ENCODE data around the gene SLC19A3. TPM values are rescaled to one million over a fixed set of nuclear protein-coding genes. Genes with fewer than 3 reads are reported as not detected.
"Not testable (repeated sequence)": the region's sequence is repeated elsewhere in the genome, so short reads cannot be mapped to it uniquely, and the experiment has no call there.

SLC19A3 gene
- total RNA-seq (1 to 10 TPM; 2.8 to 5.3 TPM), polyA plus RNA-seq (ENCODE audit: insufficient read length in 2 of 2) (1 to 10 TPM; 4.2 to 6.1 TPM)
- long read RNA-seq, donor 1, result 0 reads
- long read RNA-seq, donor 2, result 0 reads
- long read RNA-seq, donor 3, result 0 reads
- long read RNA-seq, donor 4, result 0 reads

GRCh38 chr2:227717687-227718567 lies at the start of gene SLC19A3:
SLC19A3 (minus strand) TSS chr2:227718028; CDS start chr2:227702318, 15,710 bp downstream.
- peak within 1 kb of the TSS; percentile 73 for H3K27ac ChIP-seq (ENCODE audit: low read depth, low read length)
- peak; percentile 71 to 98 (median 80) for DNase-seq (ENCODE audit: low read depth in 4 of 6, low spot score in 6 of 6)
- no peaks in the 10 kb centered on the region for H3K27me3 ChIP-seq (ENCODE audit: control insufficient read depth, insufficient read depth, low read length)
- H3K36me3 ChIP-seq (ENCODE audit: control insufficient read depth, insufficient read depth, low read length), result no peaks in the 10 kb centered on the region
- peak within 1 kb of the TSS; percentile 60 for H3K4me3 ChIP-seq (ENCODE audit: low read depth, low read length)
- H3K9me3 ChIP-seq (ENCODE audit: control insufficient read depth, insufficient read depth, low read length), result no peaks in the 10 kb centered on the region
- H3K4me1 ChIP-seq (ENCODE audit: control insufficient read depth, insufficient read depth, low read length), result peaks cover 18% of the 10 kb centered on the region
- WGBS (ENCODE audit: insufficient coverage), result under 1% methylated on average over 32 of the region's 35 CpGs

GRCh38 chr2:227766373-227766883 lies 48.6 kb upstream of the SLC19A3 start:
- Histone ChIP-seq H3K27ac (ENCODE audit: low read depth, low read length) (no peak overlapping the region), H3K4me1 (ENCODE audit: control insufficient read depth, insufficient read depth, low read length) (no peaks in the 10 kb centered on the region), H3K4me3 (ENCODE audit: low read depth, low read length) (no peak overlapping the region), H3K36me3 (ENCODE audit: control insufficient read depth, insufficient read depth, low read length) (peaks cover 2% of the 10 kb centered on the region), H3K9me3 (ENCODE audit: control insufficient read depth, insufficient read depth, low read length) (no peaks in the 10 kb centered on the region), H3K27me3 (ENCODE audit: control insufficient read depth, insufficient read depth, low read length) (no peaks in the 10 kb centered on the region)
- 4% methylated on average over 8 of the region's 11 CpGs for WGBS (ENCODE audit: insufficient coverage)
- DNase-seq (ENCODE audit: low read depth in 4 of 6, low spot score in 6 of 6), result peak; percentile 40 to 91 (median 62)

GRCh38 chr2:227765788-227766372 lies 48.1 kb upstream of the SLC19A3 start:
- H3K9me3 ChIP-seq (ENCODE audit: control insufficient read depth, insufficient read depth, low read length), result no peaks in the 10 kb centered on the region
- DNase-seq (ENCODE audit: low read depth in 4 of 6, low spot score in 6 of 6), result no peak
- no CpG with 5 or more reads among the region's 4 CpGs for WGBS (ENCODE audit: insufficient coverage)
- H3K27ac ChIP-seq (ENCODE audit: low read depth, low read length), result no peak overlapping the region
- H3K4me3 ChIP-seq (ENCODE audit: low read depth, low read length), result no peak overlapping the region
- H3K4me1 ChIP-seq (ENCODE audit: control insufficient read depth, insufficient read depth, low read length), result no peaks in the 10 kb centered on the region
- peaks cover 2% of the 10 kb centered on the region for H3K36me3 ChIP-seq (ENCODE audit: control insufficient read depth, insufficient read depth, low read length)
- H3K27me3 ChIP-seq (ENCODE audit: control insufficient read depth, insufficient read depth, low read length), result no peaks in the 10 kb centered on the region

- DNase-seq (ENCODE audit: low read depth in 4 of 6, low spot score in 6 of 6), result no peak
- no CpG with 5 or more reads among the region's 6 CpGs for WGBS (ENCODE audit: insufficient coverage)
Measured at GRCh38 chr2:227761740-227762476, 44.1 kb upstream of the SLC19A3 start.

GRCh38 chr2:227759411-227760118 lies 41.7 kb upstream of the SLC19A3 start:
- no peak overlapping the region for H3K4me3 ChIP-seq (ENCODE audit: low read depth, low read length)
- WGBS (ENCODE audit: insufficient coverage), result 53% methylated on average over 13 of the region's 13 CpGs
- H3K27ac ChIP-seq (ENCODE audit: low read depth, low read length), result no peak overlapping the region
- H3K27me3 ChIP-seq (ENCODE audit: control insufficient read depth, insufficient read depth, low read length), result no peaks in the 10 kb centered on the region
- no peaks in the 10 kb centered on the region for H3K36me3 ChIP-seq (ENCODE audit: control insufficient read depth, insufficient read depth, low read length)
- DNase-seq (ENCODE audit: low read depth in 4 of 6, low spot score in 6 of 6), result no peak
- no peaks in the 10 kb centered on the region for H3K4me1 ChIP-seq (ENCODE audit: control insufficient read depth, insufficient read depth, low read length)
- H3K9me3 ChIP-seq (ENCODE audit: control insufficient read depth, insufficient read depth, low read length), result no peaks in the 10 kb centered on the region

More at GRCh38 chr2:227761740-227762476, 44.1 kb upstream of the SLC19A3 start:
- Histone ChIP-seq H3K36me3 (ENCODE audit: control insufficient read depth, insufficient read depth, low read length) (no peaks in the 10 kb centered on the region), H3K4me1 (ENCODE audit: control insufficient read depth, insufficient read depth, low read length) (no peaks in the 10 kb centered on the region), H3K9me3 (ENCODE audit: control insufficient read depth, insufficient read depth, low read length) (no peaks in the 10 kb centered on the region), H3K27me3 (ENCODE audit: control insufficient read depth, insufficient read depth, low read length) (no peaks in the 10 kb centered on the region), H3K27ac (ENCODE audit: low read depth, low read length) (no peak overlapping the region), H3K4me3 (ENCODE audit: low read depth, low read length) (no peak overlapping the region)

- H3K9me3 ChIP-seq (ENCODE audit: control insufficient read depth, insufficient read depth, low read length); H3K4me3 ChIP-seq (ENCODE audit: low read depth, low read length); H3K27me3 ChIP-seq (ENCODE audit: control insufficient read depth, insufficient read depth, low read length); H3K27ac ChIP-seq (ENCODE audit: low read depth, low read length); H3K4me1 ChIP-seq (ENCODE audit: control insufficient read depth, insufficient read depth, low read length); H3K36me3 ChIP-seq (ENCODE audit: control insufficient read depth, insufficient read depth, low read length); DNase-seq (ENCODE audit: low read depth in 4 of 6, low spot score in 6 of 6): not testable (repeated sequence)
- 100% methylated on average over 2 of the region's 4 CpGs for WGBS (ENCODE audit: insufficient coverage)
Measured at GRCh38 chr2:227756261-227756660, 38.4 kb upstream of the SLC19A3 start.

- no peak for DNase-seq (ENCODE audit: low read depth in 4 of 6, low spot score in 6 of 6)
- no peak overlapping the region for H3K4me3 ChIP-seq (ENCODE audit: low read depth, low read length)
- no peaks in the 10 kb centered on the region for H3K27me3 ChIP-seq (ENCODE audit: control insufficient read depth, insufficient read depth, low read length)
- WGBS (ENCODE audit: insufficient coverage), result 58% methylated on average over 6 of the region's 6 CpGs
- H3K4me1 ChIP-seq (ENCODE audit: control insufficient read depth, insufficient read depth, low read length), result no peaks in the 10 kb centered on the region
- no peak overlapping the region for H3K27ac ChIP-seq (ENCODE audit: low read depth, low read length)
- H3K9me3 ChIP-seq (ENCODE audit: control insufficient read depth, insufficient read depth, low read length), result no peaks in the 10 kb centered on the region
- no peaks in the 10 kb centered on the region for H3K36me3 ChIP-seq (ENCODE audit: control insufficient read depth, insufficient read depth, low read length)
Measured at GRCh38 chr2:227748079-227748478, 30.3 kb upstream of the SLC19A3 start.

GRCh38 chr2:227745594-227745993 lies 27.8 kb upstream of the SLC19A3 start, which contains the start of gene SCYGR8:
SCYGR8 (plus strand) TSS chr2:227745894; CDS start chr2:227745894, 0 bp downstream.
- H3K4me1 ChIP-seq (ENCODE audit: control insufficient read depth, insufficient read depth, low read length), result no peaks in the 10 kb centered on the region
- DNase-seq (ENCODE audit: low read depth in 4 of 6, low spot score in 6 of 6), result no peak
- H3K9me3 ChIP-seq (ENCODE audit: control insufficient read depth, insufficient read depth, low read length), result no peaks in the 10 kb centered on the region
- H3K27ac ChIP-seq (ENCODE audit: low read depth, low read length), result no peak within 1 kb of the TSS
- no peaks in the 10 kb centered on the region for H3K36me3 ChIP-seq (ENCODE audit: control insufficient read depth, insufficient read depth, low read length)
- no peak within 1 kb of the TSS for H3K4me3 ChIP-seq (ENCODE audit: low read depth, low read length)
- H3K27me3 ChIP-seq (ENCODE audit: control insufficient read depth, insufficient read depth, low read length), result no peaks in the 10 kb centered on the region
- 100% methylated on average over 2 of the region's 9 CpGs for WGBS (ENCODE audit: insufficient coverage)

GRCh38 chr2:227740705-227741104 lies 22.9 kb upstream of the SLC19A3 start:
- H3K4me1 ChIP-seq (ENCODE audit: control insufficient read depth, insufficient read depth, low read length); H3K36me3 ChIP-seq (ENCODE audit: control insufficient read depth, insufficient read depth, low read length); H3K9me3 ChIP-seq (ENCODE audit: control insufficient read depth, insufficient read depth, low read length); DNase-seq (ENCODE audit: low read depth in 4 of 6, low spot score in 6 of 6); H3K27me3 ChIP-seq (ENCODE audit: control insufficient read depth, insufficient read depth, low read length); H3K27ac ChIP-seq (ENCODE audit: low read depth, low read length); H3K4me3 ChIP-seq (ENCODE audit: low read depth, low read length): not testable (repeated sequence)
- WGBS (ENCODE audit: insufficient coverage), result no CpG with 5 or more reads among the region's 7 CpGs

Measured in spinal cord (tissue), 10 donors.